Heart left ventricle (tissue), 16 donors: ENCODE data around the gene LCE2D. TPM values are rescaled to one million over a fixed set of nuclear protein-coding genes. Genes with fewer than 3 reads are reported as not detected.

Experiments used
- ATAC-seq, 4 donors: fragments of 200-7000 bp; cut with Tn5 transposase; one replicate each; pipeline ENCODE4 v1.9.1; 2020 to 2022; ENCODE audit warnings: moderate library complexity in 4 of 4, mild to moderate bottlenecking in 3 of 4, moderate number of reproducible peaks in 1 of 4
- DNase-seq, 5 donors: peaks; one replicate each; pipeline ENCODE4 v3.0.0-alpha.2; 2020
- H3K27ac ChIP-seq, 12 donors: fragments of 200-600 bp; sonication (generic) in 4 of 12; one replicate each; pipeline versions ENCODE4 v1.5.0 to v1.8.0; 2016 to 2022; ENCODE audit warnings: mild to moderate bottlenecking in 2 of 12
- H3K27me3 ChIP-seq, 9 donors: fragments of 200-600 bp; sonication (generic) in 2 of 9; one replicate each; pipeline versions ENCODE4 v1.5.1 to v1.8.0; 2016 to 2022; ENCODE audit warnings: mild to moderate bottlenecking in 3 of 9
- H3K36me3 ChIP-seq, 9 donors: fragments of 200-600 bp; sonication (generic) in 2 of 9; one replicate each; pipeline versions ENCODE4 v1.5.0 to v1.8.0; 2018 to 2022; ENCODE audit warnings: mild to moderate bottlenecking in 2 of 9
- H3K4me1 ChIP-seq, 12 donors: fragments of 200-600 bp; sonication (generic) in 4 of 12; one replicate each; pipeline versions ENCODE4 v1.5.0 to v1.8.0; 2016 to 2022; ENCODE audit warnings: mild to moderate bottlenecking in 3 of 12
- H3K4me3 ChIP-seq, 12 donors: fragments of 200-600 bp; sonication (generic) in 4 of 12; one replicate each; pipeline versions ENCODE4 v1.5.0 to v1.8.0; 2017 to 2022; ENCODE audit warnings: mild to moderate bottlenecking in 9 of 12, moderate library complexity in 4 of 12
- H3K9me3 ChIP-seq, 12 donors: fragments of 200-600 bp; sonication (generic) in 4 of 12; one replicate each; pipeline versions ENCODE4 v1.5.0 to v1.8.0; 2016 to 2022; ENCODE audit warnings: mild to moderate bottlenecking in 1 of 12
- CTCF ChIP-seq, 12 donors: fragments of 200-600 bp; sonication (generic) in 4 of 12; IDR thresholded peaks; one replicate each; pipeline versions ENCODE4 v1.5.0 to v1.8.0; 2018 to 2022; ENCODE audit warnings: antibody characterized with exemption in 12 of 12, mild to moderate bottlenecking in 5 of 12
- POLR2A ChIP-seq, 2 donors: fragments of 450-650 bp; IDR thresholded peaks; one replicate each; pipeline ENCODE4 v1.6.1; 2017; ENCODE audit warnings: antibody characterized with exemption in 2 of 2, mild to moderate bottlenecking in 2 of 2, moderate library complexity in 2 of 2
- WGBS, 4 donors: extraction: QIAGEN DNeasy Blood & Tissue Kit in 2 of 4; methylation state at CpG; one replicate each; pipeline versions ENCODE4 v1.1.5 to v1.1.7; 2013 to 2018; 5-methylcytosine and 5-hydroxymethylcytosine counted together
- intact Hi-C, 10 donors: fragments of 100-400 bp; cut with DNase I; formaldehyde crosslinking; loops; one replicate each; pipeline versions ENCODE4 v1.11.1 to v1.14.2; 2022
- polyA plus RNA-seq, 2 donors: library from polyadenylated mRNA; stranded (reverse); fragments of 200-250 nt; gene quantifications; one replicate each; pipeline ENCODE4 v1.2.3, GENCODE V29; 2013
- total RNA-seq, 9 donors: library from RNA; depleted of rRNA in 2 of 9; stranded (reverse); fragments of >200 nt in 2 of 9; fragmentation: NEBNext Ultra II Directional in 3 of 9; extraction: Animal tissue kit (Norgen Biotek cat#: 25700) in 3 of 9; gene quantifications; one replicate each; pipeline versions ENCODE4 v1.1.0 to v1.2.4, GENCODE V29; 2016 to 2023
- donor health status: ischemic (EF 13 %, LVEDD 7.1; RV severe dilation, severe dysfunction).
- donor health status: healthy with polysubstance abuse.
- donor health status: DM: no; HTN: yes; CAD: no.
- donor health status: DM: no; HTN: no; CAD: no.
- donor health status: ischemic (EF 25% LVEDD 6.9; RV normal size, moderate dysfunction).
- donor health status: ischemic (EF 25% LVEDD 5.7; RV mildly dilated, moderate dysfunction).
- donor health status: healthy.
- donor health status: DM: yes; HTN: yes; CAD: no.
- donor health status: ischemic (EF 35%, LVEDD 5.7; RV mildly dilated, moderate dysfunction).
- donor health status: nonischemic (EF 11% LVEDD 7.7; RV severe dilation, severe dysfunction).
- donor health status: DM: yes; HTN: yes; CAD: no.
- donor health status: PGD.
- donor health status: ischemic (EF 29% LVEDD 5.4; RV normal size, mild dysfunction).
- donor health status: nonischemic (EF 23%, LVEDD 6.1; RV moderate dilation, normal function).

LCE2D gene
- total and polyA plus RNA-seq, 11 donors, result not detected

GRCh38 chr1:152623203-152623844 lies 39.9 kb upstream of the LCE2D start:
- 15 to 32% (median 25%) methylated on average over 29 of the region's 29 CpGs for WGBS, 4 donors
- no peak for TF ChIP-seq POLR2A (IDR thresholded peaks at IDR 0.05)
- peak in 1 of 12 donors; percentile 16 for TF ChIP-seq CTCF (IDR thresholded peaks at IDR 0.05)
- no peak overlapping the region for H3K27ac ChIP-seq
- intact Hi-C loops, result no loop called here
- H3K36me3 ChIP-seq, result no peaks in the 10 kb centered on the region
- no peaks in the 10 kb centered on the region for H3K4me1 ChIP-seq
- ATAC-seq, result no peak
- no peak overlapping the region for H3K4me3 ChIP-seq
- H3K9me3 ChIP-seq, result peaks cover 0 to 16% (median 4%) of the 10 kb centered on the region in 12 donors
- peaks cover 0 to 5% (median 0%) of the 10 kb centered on the region in 9 donors for H3K27me3 ChIP-seq
- DNase-seq, result peak in 2 of 5 donors; percentile 23 to 58

GRCh38 chr1:152626744-152627143 lies 36.4 kb upstream of the LCE2D start:
- WGBS, 4 donors, result 44 to 80% (median 72%) methylated on average over 1 of the region's 1 CpG
- no peak overlapping the region for H3K27ac ChIP-seq
- no peaks in the 10 kb centered on the region for H3K36me3 ChIP-seq
- no peak for DNase-seq
- TF ChIP-seq POLR2A (IDR thresholded peaks at IDR 0.05) (no peak), CTCF (IDR thresholded peaks at IDR 0.05) (no peak)
- peaks cover 0 to 5% (median 0%) of the 10 kb centered on the region in 9 donors for H3K27me3 ChIP-seq
- no peak overlapping the region for H3K4me3 ChIP-seq
- intact Hi-C loops, result no loop called here
- no peaks in the 10 kb centered on the region for H3K4me1 ChIP-seq
- H3K9me3 ChIP-seq, result no peaks in the 10 kb centered on the region
- ATAC-seq, result no peak

GRCh38 chr1:152630596-152630995 lies 32.6 kb upstream of the LCE2D start:
- no peak overlapping the region for H3K4me3 ChIP-seq
- H3K9me3 ChIP-seq, result peaks cover 0 to 17% (median 0%) of the 10 kb centered on the region in 12 donors
- no peak overlapping the region for H3K27ac ChIP-seq
- 82 to 87% (median 85%) methylated on average over 3 of the region's 3 CpGs for WGBS, 4 donors
- H3K36me3 ChIP-seq, result no peaks in the 10 kb centered on the region
- ATAC-seq (no peak), DNase-seq (no peak)
- H3K27me3 ChIP-seq, result no peaks in the 10 kb centered on the region
- intact Hi-C loops, result no loop called here
- H3K4me1 ChIP-seq, result no peaks in the 10 kb centered on the region
- no peak for TF ChIP-seq POLR2A (IDR thresholded peaks at IDR 0.05)
- no peak for TF ChIP-seq CTCF (IDR thresholded peaks at IDR 0.05)

GRCh38 chr1:152640351-152640750 lies 22.8 kb upstream of the LCE2D start:
- ATAC-seq (no peak), DNase-seq (no peak)
- Histone ChIP-seq H3K36me3 (no peaks in the 10 kb centered on the region), H3K4me1 (no peaks in the 10 kb centered on the region), H3K27ac (no peak overlapping the region), H3K9me3 (peaks cover 0 to 15% (median 3%) of the 10 kb centered on the region in 12 donors), H3K27me3 (no peaks in the 10 kb centered on the region), H3K4me3 (no peak overlapping the region)
- WGBS, 4 donors, result 40 to 69% (median 64%) methylated on average over 1 of the region's 1 CpG
- TF ChIP-seq CTCF (IDR thresholded peaks at IDR 0.05) (no peak), POLR2A (IDR thresholded peaks at IDR 0.05) (no peak)
- intact Hi-C loops, result no loop called here
